Astrocyte (in vitro differentiated cells and primary cell): ENCODE results near the gene CACNA2D1. TPM values are rescaled to one million over a fixed set of nuclear protein-coding genes. Genes with fewer than 3 reads are reported as not detected.
"Not testable (repeated sequence)": the region's sequence is repeated elsewhere in the genome, so short reads cannot be mapped to it uniquely, and the experiment has no call there.

Source experiments
- DNase-seq: peaks from one replicate; pipeline ENCODE4 v3.0.0-alpha.2; 2010; ENCODE audit warnings: low read depth
- FAIRE-seq: peaks from 2 replicates; lab custom pipeline; 2011; peaks lifted over from hg19 to GRCh38; lab: Jason Lieb, UNC
- H2AFZ ChIP-seq: 2 replicates; pipeline ENCODE4 v1.6.0; 2012; ENCODE audit warnings: low read depth, low read length, inconsistent platforms
- H3K27ac ChIP-seq: 2 replicates; pipeline ENCODE4 v1.5.1; 2011; ENCODE audit warnings: low read depth, low read length, inconsistent platforms
- H3K27me3 ChIP-seq: 2 replicates; pipeline ENCODE4 v1.6.0; 2011; ENCODE audit warnings: low read length, inconsistent platforms; ENCODE audit not compliant: insufficient read depth
- H3K36me3 ChIP-seq: 2 replicates; pipeline ENCODE4 v1.5.1; 2011; ENCODE audit warnings: low read length, inconsistent platforms; ENCODE audit not compliant: insufficient read depth
- H3K4me1 ChIP-seq: 2 replicates; pipeline ENCODE4 v1.5.1; 2011; ENCODE audit warnings: low read length, inconsistent platforms; ENCODE audit not compliant: insufficient read depth
- H3K4me2 ChIP-seq: 2 replicates; pipeline ENCODE4 v1.6.0; 2012; ENCODE audit warnings: low read length, inconsistent platforms
- H3K4me3 ChIP-seq: 2 replicates; pipeline ENCODE4 v1.5.1; 2011; ENCODE audit warnings: low read depth, mild to moderate bottlenecking, low read length, inconsistent platforms; ENCODE audit not compliant: insufficient read depth
- H3K79me2 ChIP-seq: 2 replicates; pipeline ENCODE4 v1.6.0; 2012; ENCODE audit warnings: mild to moderate bottlenecking, low read length, inconsistent platforms; ENCODE audit not compliant: insufficient read depth
- H3K9ac ChIP-seq: 2 replicates; pipeline ENCODE4 v1.6.0; 2012; ENCODE audit warnings: mild to moderate bottlenecking, low read length, inconsistent platforms
- H3K9me3 ChIP-seq: 2 replicates; pipeline ENCODE4 v1.5.1; 2012; ENCODE audit warnings: low read depth, mild to moderate bottlenecking, low read length, inconsistent platforms; ENCODE audit not compliant: insufficient read depth
- H4K20me1 ChIP-seq: 2 replicates; pipeline ENCODE4 v1.6.0; 2012; ENCODE audit warnings: low read length, inconsistent platforms; ENCODE audit not compliant: insufficient read depth
- H3K27ac Mint-ChIP-seq: one replicate; pipeline ENCODE4 v1.8.0; 2021; ENCODE audit warnings: mild to moderate bottlenecking, mixed read lengths; ENCODE audit not compliant: unreplicated experiment
- H3K27me3 Mint-ChIP-seq: one replicate; pipeline ENCODE4 v1.8.0; 2021; ENCODE audit warnings: low read depth, mixed read lengths; ENCODE audit not compliant: unreplicated experiment
- H3K36me3 Mint-ChIP-seq: one replicate; pipeline ENCODE4 v1.8.0; 2021; ENCODE audit warnings: low read depth, mixed read lengths; ENCODE audit not compliant: unreplicated experiment
- H3K4me1 Mint-ChIP-seq: one replicate; pipeline ENCODE4 v1.8.0; 2021; ENCODE audit warnings: low read depth, mixed read lengths; ENCODE audit not compliant: unreplicated experiment
- H3K4me3 Mint-ChIP-seq: one replicate; pipeline ENCODE4 v1.8.0; 2021; ENCODE audit warnings: mild to moderate bottlenecking, moderate library complexity, mixed read lengths; ENCODE audit not compliant: unreplicated experiment
- H3K9me3 Mint-ChIP-seq: one replicate; pipeline ENCODE4 v1.8.0; 2021; ENCODE audit warnings: mild to moderate bottlenecking, mixed read lengths; ENCODE audit not compliant: unreplicated experiment
- CTCF ChIP-seq: IDR thresholded peaks from 2 replicates; pipeline ENCODE4 v1.5.1; 2011; ENCODE audit warnings: low read depth, mild to moderate bottlenecking, inconsistent platforms, low read length, moderate library complexity; ENCODE audit not compliant: insufficient read depth
- EZH2 ChIP-seq: IDR thresholded peaks from 2 replicates; pipeline ENCODE4 v1.6.1; 2012; ENCODE audit warnings: mild to moderate bottlenecking, low read length, inconsistent platforms; ENCODE audit not compliant: insufficient read depth
- total RNA-seq: library from RNA; stranded (reverse); gene quantifications from 2 replicates; pipeline ENCODE4 v1.2.1, GENCODE V29; 2021

CACNA2D1 gene
- total RNA-seq, 1 donor from 2014 or later, result 53.4 TPM

GRCh38 chr7:82142263-82142864 is 301.2 kb downstream of the CACNA2D1 start:
- Histone ChIP-seq H3K4me3 (no peak overlapping the region), H3K79me2 (no peaks in the 10 kb centered on the region), H2AFZ (no peak overlapping the region), H3K27me3 (no peaks in the 10 kb centered on the region), H3K4me2 (no peak overlapping the region), H3K36me3 (peaks cover 2% of the 10 kb centered on the region), H3K27ac (no peak overlapping the region), H4K20me1 (peaks cover 9% of the 10 kb centered on the region), H3K4me1 (no peaks in the 10 kb centered on the region), H3K9ac (no peak overlapping the region), H3K9me3 (no peaks in the 10 kb centered on the region)
- peaks cover 4% of the 10 kb centered on the region for H3K4me1 Mint-ChIP-seq
- no peak for TF ChIP-seq CTCF
- no peak for FAIRE-seq
- H3K27me3 Mint-ChIP-seq, result no peaks in the 10 kb centered on the region
- H3K27ac Mint-ChIP-seq, result no peak overlapping the region
- H3K36me3 Mint-ChIP-seq, result no peaks in the 10 kb centered on the region
- H3K4me3 Mint-ChIP-seq, result no peak overlapping the region
- no peaks in the 10 kb centered on the region for H3K9me3 Mint-ChIP-seq
- no peak for DNase-seq

GRCh38 chr7:82141427-82141826 is 302.1 kb downstream of the CACNA2D1 start:
- Histone ChIP-seq H3K4me2 (peak overlapping the region; percentile 19), H3K36me3 (peaks cover 2% of the 10 kb centered on the region), H3K4me1 (no peaks in the 10 kb centered on the region), H3K79me2 (no peaks in the 10 kb centered on the region), H3K27me3 (no peaks in the 10 kb centered on the region), H3K4me3 (no peak overlapping the region), H3K27ac (no peak overlapping the region), H2AFZ (no peak overlapping the region), H3K9me3 (no peaks in the 10 kb centered on the region), H3K9ac (no peak overlapping the region), H4K20me1 (peaks cover 9% of the 10 kb centered on the region)
- peaks cover 4% of the 10 kb centered on the region for H3K4me1 Mint-ChIP-seq
- H3K27me3 Mint-ChIP-seq, result no peaks in the 10 kb centered on the region
- no peak overlapping the region for H3K4me3 Mint-ChIP-seq
- peak; percentile 87 for DNase-seq
- no peaks in the 10 kb centered on the region for H3K9me3 Mint-ChIP-seq
- no peak for FAIRE-seq
- no peak overlapping the region for H3K27ac Mint-ChIP-seq
- TF ChIP-seq CTCF (no peak), EZH2 (no peak)
- H3K36me3 Mint-ChIP-seq, result no peaks in the 10 kb centered on the region

- not testable (repeated sequence) for H3K4me3 Mint-ChIP-seq, H3K27me3 ChIP-seq, H3K4me3 ChIP-seq, H3K9ac ChIP-seq, H3K36me3 ChIP-seq, FAIRE-seq, H3K4me2 ChIP-seq, H3K36me3 Mint-ChIP-seq, H2AFZ ChIP-seq, H4K20me1 ChIP-seq, H3K4me1 ChIP-seq, H3K9me3 Mint-ChIP-seq, H3K27ac Mint-ChIP-seq, H3K27ac ChIP-seq, H3K9me3 ChIP-seq, H3K4me1 Mint-ChIP-seq, H3K79me2 ChIP-seq, DNase-seq, H3K27me3 Mint-ChIP-seq
Observed at GRCh38 chr7:82140608-82141007, 303.0 kb downstream of the CACNA2D1 start.
